Activated T-helper 1 cell treated with Interleukin-2 at 50 U/mL for 16 hours (primary cell): ENCODE measurements around the gene GYPC.
A peak's percentile ranks its signal among the peaks of the same experiment; 100 is the strongest.

ENCODE experiments used
- DNase-seq: peaks from one replicate; pipeline ENCODE4 v3.0.0-alpha.2; 2020; ENCODE audit warnings: low read depth

GYPC gene

DNA sequence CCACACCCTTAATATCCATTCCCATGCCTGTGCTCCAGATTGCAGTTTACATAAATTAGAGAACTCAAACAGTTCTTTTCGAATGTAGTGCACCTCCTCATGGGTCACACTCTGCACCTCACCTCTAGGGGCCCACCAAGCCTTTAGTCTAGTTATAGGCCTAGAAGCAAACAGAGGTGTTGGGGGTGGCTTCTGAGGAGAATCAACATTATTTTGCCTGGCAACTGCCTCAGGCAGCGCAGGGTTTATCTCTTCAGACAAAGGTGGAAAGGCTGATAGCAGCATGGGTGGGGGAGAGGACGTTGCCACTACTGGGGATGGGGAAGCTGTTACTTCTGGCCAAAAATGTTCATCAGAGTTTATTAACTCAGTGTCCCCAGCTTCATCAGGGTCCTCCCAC is 5.0 kb upstream of the GYPC start:
- DNase-seq: no peak

DNA sequence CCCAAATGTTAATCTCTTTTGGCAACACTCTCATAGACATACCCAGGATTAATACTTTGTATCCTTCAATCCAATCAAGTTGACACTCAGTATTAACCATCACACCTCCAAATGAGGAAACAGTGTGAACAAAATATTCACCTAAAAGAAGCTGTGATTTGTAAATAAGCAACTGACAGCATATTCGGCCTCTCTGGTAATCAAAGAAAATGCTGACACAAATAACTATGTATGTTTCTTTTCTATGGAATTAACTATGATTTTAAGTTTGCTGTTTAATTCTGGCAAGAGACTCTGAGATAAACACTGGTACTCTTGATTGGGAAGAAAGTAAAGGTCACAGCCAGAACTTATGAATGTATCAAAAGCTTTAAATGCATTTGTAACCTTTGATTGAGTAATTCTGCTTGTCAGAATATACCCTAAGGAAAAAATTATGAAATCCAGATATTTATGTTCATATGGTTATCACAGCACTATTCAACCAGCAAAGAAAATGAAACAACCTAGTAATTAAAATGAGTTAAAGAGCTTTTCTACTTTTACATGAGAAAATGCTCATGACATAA is 3.6 kb upstream of the GYPC start:
- DNase-seq: no peak

DNA sequence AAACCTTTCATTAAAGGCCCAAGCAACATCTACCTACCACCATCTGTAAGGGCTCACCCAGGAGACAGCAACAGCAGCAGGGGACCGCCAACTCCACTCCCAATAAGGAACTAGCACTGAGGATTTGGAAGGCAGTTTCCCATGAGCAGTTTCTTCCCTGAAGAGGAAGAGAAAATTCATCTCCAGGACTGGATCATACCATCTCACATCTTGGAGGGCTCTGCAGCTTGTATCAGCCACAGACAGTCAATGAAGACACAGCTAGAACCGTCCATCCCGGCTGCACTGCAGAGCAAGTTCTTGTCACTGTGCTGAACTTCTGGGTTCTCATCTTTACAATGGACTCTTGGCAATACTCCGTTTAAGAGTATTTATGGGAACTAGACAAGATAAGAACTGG is 2.8 kb upstream of the GYPC start:
- DNase-seq: no peak

DNA sequence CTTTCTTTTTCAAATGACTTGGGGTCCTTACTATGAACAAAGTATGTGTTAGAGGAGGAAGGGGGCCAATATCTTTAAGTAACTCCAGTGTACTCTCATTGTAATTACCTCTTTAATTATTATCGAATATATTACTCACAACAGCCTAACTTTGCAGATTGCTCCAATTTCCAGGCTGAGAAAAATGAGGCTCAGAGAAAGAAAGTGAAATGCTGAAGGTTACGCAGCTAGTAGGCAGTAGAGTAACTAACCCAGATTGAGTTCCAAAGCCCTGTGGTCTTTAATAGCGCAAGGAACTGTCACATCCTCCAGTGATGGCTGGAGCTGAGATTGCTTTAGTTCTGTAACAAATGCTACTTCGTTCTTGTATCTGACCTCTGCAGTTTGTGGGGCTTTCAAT is 2.2 kb upstream of the GYPC start:
- no peak for DNase-seq

DNA sequence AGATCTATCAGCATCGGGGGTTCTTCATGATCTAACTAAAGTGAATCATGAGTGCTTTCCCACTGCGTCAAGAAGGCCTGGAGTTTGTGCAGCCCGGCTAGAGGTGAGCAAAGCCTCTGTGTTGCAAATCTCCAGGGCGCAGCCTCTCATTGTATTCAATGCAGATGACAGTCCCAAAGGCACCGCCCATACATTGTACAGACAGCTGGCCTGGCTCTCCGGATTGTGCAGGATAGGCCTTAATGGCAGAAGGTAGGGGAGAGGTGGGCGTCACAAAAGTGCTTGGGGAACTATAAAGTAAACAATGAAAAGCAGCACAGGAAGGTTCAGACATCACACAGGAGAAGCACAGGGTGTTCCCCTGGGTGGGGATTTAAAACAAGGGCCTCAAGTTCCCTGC is 907 bp upstream of the GYPC start:
- no peak for DNase-seq

DNA sequence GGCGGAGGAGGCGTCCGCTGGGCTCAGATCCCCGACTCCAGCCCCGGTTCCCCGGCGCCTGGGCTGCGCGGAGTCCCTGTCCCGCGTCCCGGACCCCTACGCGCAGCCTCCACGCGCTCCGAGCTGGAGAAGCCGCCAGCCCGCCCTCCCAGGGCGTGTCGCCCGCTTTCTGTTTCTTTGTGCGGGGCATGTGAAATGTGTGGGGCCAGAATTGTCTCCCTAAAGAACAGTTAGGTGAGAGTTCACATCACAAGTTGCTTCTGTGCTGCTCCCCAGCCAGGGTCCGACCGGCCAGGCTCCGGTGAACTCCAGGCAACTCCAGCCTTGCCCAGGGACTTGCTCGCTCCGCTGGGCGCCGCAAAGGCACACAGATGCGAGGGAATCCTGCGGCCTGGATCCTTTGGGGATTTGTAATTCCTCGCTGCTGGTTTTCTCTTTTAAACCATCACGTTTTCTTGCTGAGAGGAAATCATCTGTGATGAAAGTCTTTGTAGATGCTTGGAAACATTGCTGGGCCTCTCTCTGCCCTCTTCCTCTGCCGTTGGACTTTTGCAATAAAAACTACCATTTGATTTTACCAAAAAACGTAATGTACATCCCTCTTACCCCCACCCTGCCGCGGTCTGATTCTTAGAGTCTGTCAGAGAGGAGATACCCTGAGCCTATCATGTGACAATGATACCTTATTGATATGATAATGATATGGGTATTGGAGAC is 631 bp downstream of the GYPC start:
- no peak for DNase-seq

DNA sequence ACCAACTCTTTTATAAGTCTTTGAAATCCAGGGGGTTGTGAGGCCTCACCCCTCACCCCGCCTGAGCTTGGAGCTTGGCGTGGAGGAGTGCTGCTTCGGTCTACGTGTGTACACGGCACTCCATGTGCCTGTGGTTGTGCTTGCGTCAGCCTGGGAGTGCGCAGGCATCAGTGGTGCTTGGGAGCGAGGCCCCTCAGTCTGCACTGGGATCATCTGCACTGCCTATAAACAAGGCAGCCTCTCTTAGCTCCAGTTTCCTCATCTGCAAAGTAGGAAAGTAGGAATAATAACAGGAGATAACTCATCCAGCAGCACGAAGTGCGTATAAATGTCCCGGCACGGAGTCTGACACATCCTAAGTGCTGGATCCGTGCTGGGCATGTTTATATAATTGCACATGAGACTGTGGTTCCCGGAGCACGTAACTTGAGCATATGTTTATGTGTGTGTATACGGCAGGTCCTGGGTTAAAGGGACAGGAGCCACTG is 1.2 kb downstream of the GYPC start:
- no peak for DNase-seq

DNA sequence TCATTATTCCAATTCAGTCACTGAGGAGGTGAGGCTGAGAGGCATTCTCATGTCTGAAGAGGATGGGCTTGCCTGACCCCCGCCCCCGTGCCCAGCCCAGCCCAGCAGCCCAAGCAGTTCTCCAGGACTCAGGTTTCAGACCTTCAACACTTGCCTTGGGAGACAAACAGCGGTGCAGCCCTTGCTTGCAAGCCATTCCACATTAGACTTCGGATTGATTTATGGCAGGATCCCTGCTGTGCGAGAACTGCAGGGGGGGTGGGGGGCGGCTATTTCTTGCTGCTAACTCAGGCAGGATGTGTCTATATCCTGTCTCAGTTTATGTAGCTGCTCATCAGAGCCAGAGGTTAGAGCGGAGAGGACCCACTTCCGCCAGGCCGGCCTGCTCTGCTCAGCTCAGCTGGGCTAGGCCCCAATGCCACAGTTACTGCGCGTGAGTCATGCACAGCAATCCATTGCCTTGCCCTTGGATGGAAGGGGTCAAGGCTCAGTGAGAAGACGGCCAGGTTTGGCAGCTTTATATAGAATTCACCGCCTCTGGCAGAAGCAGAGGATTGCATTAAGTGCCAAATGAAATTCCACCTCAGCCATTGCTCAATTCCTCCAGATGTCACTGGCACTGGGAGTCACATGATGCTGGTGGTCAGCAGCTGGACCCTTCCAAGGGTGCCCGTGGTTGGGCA is 1.8 kb downstream of the GYPC start:
- peak; percentile 65 for DNase-seq

DNA sequence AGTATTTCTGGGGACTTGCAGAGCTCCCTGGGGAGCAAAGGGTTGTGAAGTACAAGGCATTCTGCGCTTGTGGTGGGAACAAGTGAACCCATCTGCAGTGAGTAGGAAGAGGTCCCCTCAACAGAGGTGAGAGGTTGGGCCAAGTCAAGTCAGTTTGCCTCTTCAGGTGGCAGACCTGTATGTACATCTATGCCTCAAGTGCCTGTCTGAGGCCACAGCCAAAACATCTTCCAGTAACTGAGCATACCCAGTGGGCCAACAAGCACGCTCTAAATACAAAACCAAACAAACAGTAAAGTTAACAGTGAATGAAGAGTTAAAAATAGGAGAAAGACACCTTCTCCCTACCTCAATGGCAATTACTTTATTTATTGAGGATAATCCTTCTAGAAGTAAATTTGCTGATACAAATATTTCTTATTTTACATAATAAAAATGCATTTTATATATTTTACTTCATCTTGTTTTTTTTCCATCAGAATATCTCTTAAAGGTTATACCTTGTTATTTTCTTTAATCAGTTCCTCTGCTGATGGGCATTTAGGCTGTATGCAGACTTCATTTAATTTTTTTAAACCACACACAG is 2.5 kb downstream of the GYPC start:
- DNase-seq: no peak

DNA sequence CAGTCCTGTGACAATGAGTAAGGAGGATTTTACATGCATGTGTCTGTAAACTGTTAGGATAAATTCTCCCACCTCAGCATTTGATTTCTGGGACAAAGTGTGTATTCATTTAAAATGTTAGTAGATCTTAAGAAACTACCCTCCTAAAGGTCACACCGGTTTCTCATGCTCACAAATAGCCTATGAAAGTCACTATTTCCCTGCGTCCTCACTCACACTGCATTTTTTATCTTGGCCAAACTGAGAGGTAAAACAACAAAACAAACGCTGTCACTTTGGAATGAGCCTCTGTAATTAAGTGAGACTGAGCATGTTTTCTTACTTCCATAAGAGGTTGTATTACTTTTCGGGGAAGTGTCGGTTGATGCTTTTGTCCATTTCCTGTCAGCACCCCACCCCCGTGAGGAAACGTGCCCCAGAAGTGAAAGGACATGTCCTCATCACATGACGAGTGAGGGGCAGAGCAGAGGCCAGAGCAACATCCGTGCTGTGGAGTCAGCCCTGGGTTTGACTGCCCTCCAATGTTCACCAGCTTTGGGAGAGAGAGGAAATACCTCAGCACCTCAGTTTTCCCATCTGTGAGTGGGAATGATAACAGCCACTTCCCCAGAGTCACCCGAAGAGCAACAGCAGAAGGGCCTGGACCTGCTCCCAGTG is 3.1 kb downstream of the GYPC start:
- DNase-seq: no peak

DNA sequence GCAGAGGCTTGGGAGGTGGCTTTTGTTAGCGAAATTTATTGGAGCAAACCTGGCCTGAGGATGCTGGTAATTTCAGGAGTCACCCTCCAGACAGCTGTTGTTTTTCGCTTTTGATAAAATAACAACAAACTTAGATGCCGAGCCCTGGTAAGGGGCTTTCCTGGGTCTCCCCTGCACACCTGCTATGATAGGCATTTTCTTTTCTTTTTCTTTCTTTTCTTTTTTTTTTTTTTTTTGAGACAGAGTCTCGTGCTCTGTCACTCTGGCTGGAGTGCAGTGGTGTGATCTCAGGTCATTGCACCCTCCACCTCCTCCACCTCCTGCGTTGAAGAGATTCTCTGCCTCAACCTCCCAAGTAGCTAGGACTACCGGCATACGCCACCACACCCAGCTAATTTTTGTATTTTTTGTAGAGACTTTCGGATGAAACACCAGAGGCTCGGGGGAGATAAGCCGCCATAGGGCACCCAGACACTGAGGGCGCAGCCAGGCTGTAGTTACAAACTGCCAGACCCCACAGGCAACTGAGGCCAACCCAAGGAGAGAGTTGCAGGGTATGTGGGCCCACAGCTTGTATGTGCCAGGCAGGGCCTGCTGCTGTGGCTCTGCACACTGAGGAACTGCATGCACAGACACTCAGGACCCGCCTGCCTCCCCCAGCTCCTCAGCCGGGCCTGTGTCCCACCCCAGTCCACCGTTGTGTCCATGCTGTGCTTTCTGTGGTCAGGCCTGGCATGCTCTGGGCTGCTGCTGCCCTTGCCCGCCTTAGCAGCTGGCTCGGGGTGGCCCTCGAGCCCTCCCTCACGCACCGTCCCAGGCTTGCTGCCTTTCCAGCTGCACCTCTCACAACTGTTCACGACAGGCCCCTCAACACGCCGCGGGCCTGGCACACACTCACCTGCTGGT is 3.9 kb downstream of the GYPC start:
- no peak for DNase-seq

DNA sequence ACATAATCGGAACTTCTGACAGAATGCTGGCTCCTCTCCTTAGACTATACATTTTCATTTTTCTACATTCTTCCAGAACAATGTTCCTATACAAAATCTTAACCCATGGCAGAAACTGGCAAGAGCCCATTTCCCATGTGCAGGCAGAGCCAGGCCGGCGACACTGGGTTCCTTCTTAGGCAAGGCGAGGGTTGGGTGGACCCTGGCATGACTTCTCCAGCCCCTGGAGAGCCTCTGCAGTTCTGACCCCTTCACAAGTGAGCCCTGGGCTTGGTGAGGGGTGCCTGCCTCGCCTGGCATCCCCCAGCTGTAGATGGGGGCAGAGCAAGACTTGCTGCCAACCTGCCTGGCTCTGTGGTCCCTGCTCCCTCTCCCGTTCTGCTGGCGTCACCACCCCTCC is 5.0 kb downstream of the GYPC start:
- no peak for DNase-seq

DNA sequence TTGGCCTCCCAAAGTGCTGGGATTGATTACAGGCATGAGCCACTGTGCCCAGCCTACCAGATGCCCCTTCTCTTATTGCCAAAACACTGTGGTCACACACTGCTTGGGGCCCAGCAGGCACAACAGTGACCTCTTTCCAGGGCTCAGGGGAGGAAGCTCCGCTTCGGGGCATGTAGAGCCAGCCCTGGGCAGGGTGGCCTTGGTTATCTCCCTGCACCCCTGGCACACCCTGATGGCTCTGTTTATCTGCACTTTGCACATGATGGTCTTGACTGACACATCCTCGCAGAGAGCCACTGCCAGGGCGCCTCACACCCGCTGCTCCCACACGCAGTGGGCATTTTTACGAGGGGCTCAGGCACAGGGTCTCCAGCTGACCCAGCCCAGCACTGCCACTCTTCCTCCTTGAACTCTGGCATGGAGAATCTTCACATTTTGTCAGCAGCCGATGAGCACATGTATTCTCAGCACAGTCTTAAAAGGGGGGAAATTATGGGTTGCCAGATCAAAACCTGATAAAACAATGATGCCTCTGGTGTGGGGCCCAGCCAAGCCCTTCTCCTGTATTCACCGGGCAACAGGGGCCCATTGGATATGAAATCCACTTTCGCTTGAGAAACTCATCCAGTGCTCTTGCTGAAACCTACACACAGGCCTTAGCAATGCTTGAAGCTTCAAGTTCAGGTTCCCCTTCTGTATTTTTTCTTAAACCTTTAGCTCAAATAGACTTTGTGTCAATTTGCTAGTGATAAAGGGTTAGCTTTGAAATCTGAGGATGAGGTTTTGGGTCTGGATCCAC is 5.9 kb downstream of the GYPC start:
- no peak for DNase-seq

DNA sequence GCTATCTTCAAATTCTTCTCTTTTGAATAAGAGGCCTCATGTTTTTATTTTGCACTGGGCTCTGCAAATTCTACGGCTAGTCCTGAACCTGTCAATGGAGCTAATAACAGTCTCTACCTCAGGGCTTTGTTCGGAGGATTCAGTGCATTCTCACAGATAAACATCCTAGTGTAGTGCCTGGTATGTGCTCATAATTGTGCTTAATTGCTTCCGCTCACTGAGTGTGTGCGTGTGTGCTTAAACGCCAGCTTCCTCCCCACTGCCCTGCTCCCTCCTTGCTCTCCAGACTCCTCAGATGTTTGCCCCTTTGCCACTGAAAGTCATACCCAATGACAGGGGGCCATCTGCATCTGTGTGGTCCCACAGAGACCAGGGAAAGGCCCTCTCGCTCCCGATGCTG is 6.7 kb downstream of the GYPC start:
- DNase-seq: no peak

DNA sequence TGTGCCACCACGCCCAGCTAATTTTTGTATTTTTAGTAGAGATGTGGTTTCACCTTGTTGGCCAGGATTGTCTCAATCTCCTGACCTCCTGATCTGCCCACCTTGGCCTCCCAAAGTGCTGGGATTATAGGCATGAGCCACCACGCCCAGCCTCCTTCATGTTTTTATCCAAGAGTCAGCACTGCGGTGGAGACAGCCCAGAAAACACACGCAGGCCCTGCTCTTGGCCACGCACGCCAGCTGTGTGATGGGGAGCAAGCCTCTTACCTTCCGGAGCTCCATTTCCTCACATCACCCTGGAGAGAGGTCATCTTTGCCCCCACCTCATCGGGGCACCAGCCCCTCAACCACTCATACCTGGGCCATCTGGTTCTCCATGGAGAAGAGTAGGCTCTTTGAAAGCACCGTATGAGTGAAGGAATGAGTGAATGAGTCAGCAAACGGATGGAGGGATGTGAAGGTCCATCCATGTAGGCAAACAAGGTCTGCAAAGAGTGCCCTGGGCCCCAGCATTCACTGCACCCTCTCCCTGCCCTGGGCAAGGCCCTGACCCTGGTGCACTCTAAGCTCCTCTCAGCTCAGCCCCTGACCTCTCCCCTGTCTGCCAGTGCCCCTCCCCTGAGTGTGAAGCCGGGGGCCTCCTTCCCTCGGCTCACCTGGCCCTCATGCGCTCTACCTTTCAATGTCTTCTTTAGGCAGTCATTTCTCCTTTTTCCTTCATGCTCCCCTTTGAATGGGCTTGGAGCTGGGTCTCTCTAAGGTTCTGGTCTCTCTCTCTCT is 7.4 kb downstream of the GYPC start:
- no peak for DNase-seq

DNA sequence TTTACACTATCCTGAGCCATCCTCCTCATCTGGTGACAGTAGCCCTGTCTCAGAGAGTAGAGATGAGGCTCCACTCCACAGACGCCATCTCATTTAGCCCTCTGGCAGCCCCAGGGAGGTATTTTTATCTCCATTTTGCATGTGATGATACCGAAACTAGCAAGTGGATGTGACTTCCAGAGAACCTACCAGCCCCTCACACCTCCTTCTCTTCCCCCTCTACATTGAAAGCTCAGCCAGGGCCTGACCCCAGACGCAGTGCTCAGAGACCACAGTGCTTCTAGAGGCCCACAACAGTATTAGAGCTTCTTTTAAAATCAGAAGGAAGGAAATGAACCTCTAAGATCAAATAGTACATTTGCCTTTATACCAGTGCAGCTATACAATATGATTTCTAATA is 8.3 kb downstream of the GYPC start:
- no peak for DNase-seq

DNA sequence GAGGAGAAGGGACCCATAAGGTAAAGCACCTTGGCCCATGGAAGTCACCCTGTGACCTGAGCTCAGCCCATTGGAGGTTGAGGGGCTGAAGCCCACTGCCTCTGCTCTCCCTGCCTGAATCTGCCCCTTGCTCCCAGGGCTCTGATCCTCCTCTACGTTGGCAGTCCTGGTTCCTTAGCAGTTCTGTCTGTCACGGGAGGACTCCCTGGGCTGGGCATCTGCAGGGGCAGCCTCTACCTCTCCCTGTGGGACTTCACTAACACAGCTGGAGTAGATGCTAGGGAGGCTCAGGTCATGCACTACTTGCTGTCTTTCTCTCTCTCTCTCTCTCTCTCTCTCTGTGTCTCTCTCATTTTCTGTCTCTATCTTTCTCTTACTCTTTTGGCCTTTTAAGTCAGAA is 8.7 kb downstream of the GYPC start:
- no peak for DNase-seq

DNA sequence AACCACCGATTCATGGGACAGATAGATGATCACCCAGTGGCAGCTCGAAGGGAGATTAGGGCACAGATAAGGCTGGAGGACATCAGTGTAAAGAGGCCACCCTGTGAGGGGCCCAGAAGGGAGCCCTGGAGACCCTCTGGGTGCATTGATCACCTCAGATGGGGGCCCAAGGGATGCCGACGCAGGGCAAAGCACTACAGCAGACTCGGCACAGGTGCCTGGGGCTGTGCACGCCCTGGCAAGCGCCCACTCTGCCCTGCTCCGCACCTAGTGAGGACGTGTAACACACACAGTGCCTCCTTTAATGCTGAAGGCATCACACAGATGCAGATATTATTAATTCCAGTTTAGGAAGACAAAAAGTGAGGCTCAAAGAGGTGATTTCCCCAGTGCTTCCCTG is 9.5 kb downstream of the GYPC start:
- no peak for DNase-seq

DNA sequence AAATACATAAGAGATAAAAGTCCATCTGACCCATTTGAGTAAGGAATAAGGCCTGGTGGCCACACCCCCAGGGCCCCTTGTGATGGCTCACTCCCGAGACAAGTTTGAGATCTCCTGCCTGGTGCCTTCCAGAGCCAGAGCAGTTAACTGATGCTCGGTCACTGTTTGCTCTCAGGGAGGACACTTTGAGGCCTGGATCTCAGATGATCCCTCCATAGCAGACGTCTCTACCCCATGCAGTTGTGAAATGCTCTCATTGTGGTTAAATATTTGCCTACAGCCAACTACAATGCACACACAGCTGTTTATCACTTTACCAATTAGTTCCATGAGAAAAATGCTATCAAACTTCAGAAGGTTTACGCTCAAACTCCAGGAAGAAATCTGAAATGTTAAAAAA is 12.3 kb downstream of the GYPC start:
- DNase-seq: no peak

DNA sequence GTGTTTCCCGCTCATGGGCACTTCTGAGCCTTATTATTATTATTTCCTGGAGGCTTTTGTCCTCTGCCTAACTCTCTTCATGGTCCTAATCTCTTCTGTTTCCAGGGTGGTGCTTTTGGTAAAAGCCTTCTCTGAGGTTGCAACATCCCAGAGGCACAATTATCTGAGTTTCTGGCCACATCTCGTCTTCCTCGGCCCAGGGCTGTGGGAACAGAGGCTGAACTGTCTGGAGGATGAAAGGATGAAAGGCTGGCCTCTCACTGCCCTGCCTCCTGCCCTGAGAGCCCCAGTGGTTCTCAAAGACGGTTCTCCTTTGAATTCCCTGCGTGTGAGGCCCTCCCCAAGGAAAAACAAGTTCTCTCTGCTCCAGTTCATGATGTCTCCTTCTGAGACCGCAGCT is 13.8 kb downstream of the GYPC start:
- no peak for DNase-seq
